GM18526 (cell line): ENCODE results near the gene LPAR5.

Experiments
- POLR2A ChIP-seq: IDR thresholded peaks from 3 replicates; pipeline ENCODE4 v1.6.1; 2011; ENCODE audit not compliant: insufficient read length; ENCODE audit errors: extremely low read depth

LPAR5 gene

GRCh38 chr12:6602526-6602925 lies 33.2 kb downstream of the LPAR5 start:
- TF ChIP-seq POLR2A, result no peak

- no peak for TF ChIP-seq POLR2A
Observed at GRCh38 chr12:6592087-6592486, 43.7 kb downstream of the LPAR5 start.

GRCh38 chr12:6584293-6584692 lies 51.5 kb downstream of the LPAR5 start:
- no peak for TF ChIP-seq POLR2A

- TF ChIP-seq POLR2A, result no peak
Observed at GRCh38 chr12:6582959-6583358, 52.8 kb downstream of the LPAR5 start.

- no peak for TF ChIP-seq POLR2A
Observed at GRCh38 chr12:6582196-6582595, 53.6 kb downstream of the LPAR5 start.

- TF ChIP-seq POLR2A, result no peak
Observed at GRCh38 chr12:6575648-6576047, 60.1 kb downstream of the LPAR5 start.

- no peak for TF ChIP-seq POLR2A
Observed at GRCh38 chr12:6574576-6575295, 61.0 kb downstream of the LPAR5 start.

GRCh38 chr12:6573001-6573400 lies 62.8 kb downstream of the LPAR5 start:
- no peak for TF ChIP-seq POLR2A

GRCh38 chr12:6570264-6570887 lies 65.4 kb downstream of the LPAR5 start:
- no peak for TF ChIP-seq POLR2A

GRCh38 chr12:6569786-6570185 lies 66.0 kb downstream of the LPAR5 start:
- no peak for TF ChIP-seq POLR2A

- no peak for TF ChIP-seq POLR2A
Observed at GRCh38 chr12:6569312-6569711, 66.4 kb downstream of the LPAR5 start.
